HG02642 (cell line): ENCODE measurements around the gene PSMD7.
"Not testable (repeated sequence)": the region's sequence is repeated elsewhere in the genome, so short reads cannot be mapped to it uniquely, and the experiment has no call there.

Experiments
- ATAC-seq: cut with Tn5 transposase; IDR thresholded peaks from one replicate; pipeline ENCODE4 v1.9.1; 2021; ENCODE audit warnings: mild to moderate bottlenecking; ENCODE audit not compliant: unreplicated experiment, poor library complexity

Gene PSMD7

DNA sequence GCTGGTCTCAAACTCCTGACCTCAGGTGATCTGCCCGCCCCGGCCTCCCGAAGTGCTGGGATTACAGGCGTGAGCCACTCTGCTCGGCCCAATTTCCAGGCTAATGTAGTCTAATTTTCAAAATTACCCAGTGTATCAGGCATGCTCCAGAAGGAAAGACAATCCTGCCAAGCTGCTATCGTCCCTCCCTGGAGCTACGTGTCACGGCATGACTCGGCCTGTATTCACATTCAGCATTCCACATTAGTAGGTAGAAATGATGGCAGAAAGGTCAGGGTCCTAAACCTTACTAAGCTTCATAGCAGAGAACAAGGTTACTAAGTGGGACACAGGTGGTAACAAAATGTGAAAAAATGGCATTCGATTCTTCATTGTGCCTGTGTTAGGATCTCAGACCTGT lies 42.6 kb downstream of the PSMD7 start:
- ATAC-seq, result not testable (repeated sequence)

DNA sequence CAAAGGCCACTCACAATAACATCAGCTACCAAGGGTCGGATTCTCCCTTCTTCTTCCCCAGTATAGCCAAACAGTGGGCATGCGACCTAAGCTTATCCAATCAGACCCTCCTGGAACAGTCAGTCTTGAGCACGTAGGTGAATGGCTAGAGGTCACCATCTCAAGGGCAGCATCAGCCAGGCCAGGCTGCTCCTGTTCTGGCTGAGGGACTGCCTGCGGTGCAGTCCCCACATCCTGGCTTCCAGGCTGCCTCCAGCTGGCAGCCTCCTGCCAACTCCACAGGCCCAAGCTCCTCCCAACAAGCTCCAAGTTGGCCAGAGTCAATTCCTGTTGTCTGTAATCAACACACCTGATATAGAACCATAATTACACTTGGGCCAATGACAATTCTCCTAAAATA lies 56.4 kb downstream of the PSMD7 start:
- ATAC-seq, result not testable (repeated sequence)
